Bronchial epithelial cell (primary cell): ENCODE results near the gene PKP2. TPM values are rescaled to one million over a fixed set of nuclear protein-coding genes. Genes with fewer than 3 reads are reported as not detected.
"Not testable (repeated sequence)": the region's sequence is repeated elsewhere in the genome, so short reads cannot be mapped to it uniquely, and the experiment has no call there.

Source experiments
- DNase-seq: peaks from one replicate; pipeline ENCODE4 v3.0.0-alpha.2; 2010; ENCODE audit warnings: low read depth
- FAIRE-seq: peaks from 2 replicates; lab custom pipeline; 2011; peaks lifted over from hg19 to GRCh38; lab: Jason Lieb, UNC
- H3K27me3 ChIP-seq: 2 replicates; pipeline ENCODE4 v1.5.1; 2011; ENCODE audit warnings: low read length; ENCODE audit not compliant: control insufficient read depth, insufficient read depth
- H3K36me3 ChIP-seq: 2 replicates; pipeline ENCODE4 v1.5.1; 2011; ENCODE audit warnings: low read length; ENCODE audit not compliant: control insufficient read depth, insufficient read depth
- H3K4me3 ChIP-seq: 2 replicates; pipeline ENCODE4 v1.5.1; 2011; ENCODE audit warnings: mild to moderate bottlenecking, low read depth, low read length, control low read depth
- total RNA-seq: library from RNA; depleted of rRNA; stranded (reverse); fragments of >200 nt; gene quantifications from 2 replicates; pipeline ENCODE4 v1.2.1, GENCODE V29; 2014
- TF ChIP-seq, protein P1 (sequence below): IDR thresholded peaks from 2 replicates; pipeline ENCODE4 v1.5.1; 2011; ENCODE audit warnings: mild to moderate bottlenecking, moderate library complexity, low read length, control low read depth, inconsistent platforms; ENCODE audit not compliant: insufficient read depth, severe bottlenecking

The PKP2 gene
- total RNA-seq, 1 donor from 2014 or later, result 74.5 TPM

DNA sequence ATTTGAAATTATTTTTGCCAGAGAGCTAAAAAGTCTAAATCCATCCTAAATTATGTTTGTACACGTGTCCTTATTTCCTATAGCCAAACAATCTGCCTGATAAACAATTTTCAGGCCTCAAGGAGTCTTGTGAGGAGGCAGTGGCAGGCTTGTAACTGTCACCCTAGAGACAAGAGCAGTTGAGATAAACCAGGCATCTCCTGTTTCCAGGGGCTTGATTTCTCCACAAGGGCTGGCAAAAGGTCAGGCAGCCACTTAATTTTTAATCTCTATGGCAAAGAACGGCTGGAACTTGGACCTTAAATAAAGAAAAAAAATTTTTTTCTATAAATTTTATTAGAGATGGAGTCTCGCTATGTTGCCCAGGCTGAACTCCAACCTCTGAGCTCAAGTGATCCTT lies 15.5 kb downstream of the PKP2 start:
- FAIRE-seq (no peak), DNase-seq (no peak)
- Histone ChIP-seq H3K36me3 (peaks cover 8% of the 10 kb centered on the region), H3K4me3 (no peak overlapping the region), H3K27me3 (no peaks in the 10 kb centered on the region)
- TF ChIP-seq, protein P1, sequence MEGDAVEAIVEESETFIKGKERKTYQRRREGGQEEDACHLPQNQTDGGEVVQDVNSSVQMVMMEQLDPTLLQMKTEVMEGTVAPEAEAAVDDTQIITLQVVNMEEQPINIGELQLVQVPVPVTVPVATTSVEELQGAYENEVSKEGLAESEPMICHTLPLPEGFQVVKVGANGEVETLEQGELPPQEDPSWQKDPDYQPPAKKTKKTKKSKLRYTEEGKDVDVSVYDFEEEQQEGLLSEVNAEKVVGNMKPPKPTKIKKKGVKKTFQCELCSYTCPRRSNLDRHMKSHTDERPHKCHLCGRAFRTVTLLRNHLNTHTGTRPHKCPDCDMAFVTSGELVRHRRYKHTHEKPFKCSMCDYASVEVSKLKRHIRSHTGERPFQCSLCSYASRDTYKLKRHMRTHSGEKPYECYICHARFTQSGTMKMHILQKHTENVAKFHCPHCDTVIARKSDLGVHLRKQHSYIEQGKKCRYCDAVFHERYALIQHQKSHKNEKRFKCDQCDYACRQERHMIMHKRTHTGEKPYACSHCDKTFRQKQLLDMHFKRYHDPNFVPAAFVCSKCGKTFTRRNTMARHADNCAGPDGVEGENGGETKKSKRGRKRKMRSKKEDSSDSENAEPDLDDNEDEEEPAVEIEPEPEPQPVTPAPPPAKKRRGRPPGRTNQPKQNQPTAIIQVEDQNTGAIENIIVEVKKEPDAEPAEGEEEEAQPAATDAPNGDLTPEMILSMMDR, result no peak

DNA sequence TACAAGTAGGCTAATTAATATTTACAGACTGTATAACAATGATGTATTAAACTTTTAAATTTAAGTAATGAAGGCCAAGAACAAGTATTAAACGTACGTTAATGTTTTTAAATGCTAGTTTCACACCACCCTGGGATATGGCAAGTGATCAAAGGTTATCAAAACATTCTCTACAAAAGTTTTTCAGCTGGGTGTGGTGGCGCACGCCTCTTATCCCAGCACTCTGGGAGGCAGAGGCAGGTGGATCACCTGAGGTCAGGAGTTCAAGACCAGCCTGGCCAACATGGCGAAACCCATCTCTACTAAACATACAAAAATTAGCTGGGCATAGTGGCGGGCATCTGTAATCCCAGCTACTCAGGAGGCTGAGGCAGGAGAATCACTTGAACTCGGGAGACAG lies 17.5 kb downstream of the PKP2 start:
- not testable (repeated sequence) for H3K27me3 ChIP-seq, FAIRE-seq, H3K36me3 ChIP-seq, DNase-seq, H3K4me3 ChIP-seq

DNA sequence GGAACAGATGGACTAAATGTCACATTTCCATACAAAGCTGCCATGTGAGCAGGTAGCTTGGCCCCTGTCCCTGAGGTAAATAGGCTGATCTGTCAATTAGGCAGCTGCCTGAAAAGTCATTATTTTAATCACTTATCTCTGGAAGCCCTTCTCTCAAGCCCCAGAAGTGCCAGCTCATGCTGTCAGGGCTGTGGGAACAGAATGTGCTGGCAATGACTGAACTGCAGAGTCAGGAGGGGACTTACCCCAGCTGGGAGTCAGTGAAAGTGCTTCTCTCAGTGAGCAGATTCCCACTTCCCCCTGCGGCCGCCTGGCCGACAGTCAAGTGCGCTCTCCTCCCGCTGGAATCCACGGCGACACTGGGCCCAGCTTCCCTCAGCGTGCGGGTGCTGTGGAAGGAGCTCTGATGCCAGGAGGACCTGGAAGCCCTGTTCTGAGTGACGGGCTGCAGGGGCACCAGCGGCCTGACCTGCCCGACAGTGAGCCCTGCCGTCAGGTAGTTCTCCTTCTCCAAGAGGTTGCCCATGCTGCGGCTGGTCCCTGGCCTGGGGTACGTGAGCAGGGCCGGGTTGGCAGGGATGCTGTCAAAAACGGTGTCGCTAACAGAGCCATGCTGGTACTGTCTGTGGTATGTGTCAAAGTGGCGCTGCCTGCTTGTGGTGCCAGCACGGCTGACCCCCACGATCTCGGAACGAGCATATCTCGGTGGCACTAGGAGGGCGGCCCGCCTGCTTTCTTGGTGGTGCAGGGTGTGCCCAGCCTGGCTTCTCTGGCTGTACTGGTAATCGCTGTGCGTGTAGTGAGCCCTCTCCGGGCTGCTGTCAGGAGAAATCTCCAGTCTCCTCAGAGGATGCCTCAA lies 18.7 kb downstream of the PKP2 start:
- FAIRE-seq (peak; percentile 28), DNase-seq (no peak)
- peaks cover 9% of the 10 kb centered on the region for H3K36me3 ChIP-seq
- H3K4me3 ChIP-seq, result no peak overlapping the region
- H3K27me3 ChIP-seq, result no peaks in the 10 kb centered on the region
- TF ChIP-seq, protein P1, result no peak

DNA sequence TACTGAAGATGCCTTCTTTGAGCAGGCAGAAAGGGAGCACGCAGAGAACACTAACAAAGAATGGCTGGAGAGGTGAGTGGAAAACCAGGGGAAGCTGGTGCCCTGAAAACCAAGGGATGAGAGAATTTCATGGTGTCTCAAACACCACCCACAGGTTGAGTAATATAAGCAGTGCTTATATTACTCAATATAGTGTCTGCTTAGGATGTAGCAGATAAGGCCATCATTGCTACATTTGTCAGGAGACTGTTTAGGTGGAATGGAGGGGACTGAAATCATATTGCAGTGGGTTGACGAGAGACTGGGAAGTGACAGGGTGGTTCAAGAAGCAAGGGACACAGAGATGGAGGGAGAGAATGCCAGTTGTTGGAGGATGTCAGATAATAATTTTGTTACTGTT lies 20.6 kb downstream of the PKP2 start:
- FAIRE-seq, result no peak
- Histone ChIP-seq H3K27me3 (no peaks in the 10 kb centered on the region), H3K4me3 (no peak overlapping the region), H3K36me3 (peaks cover 9% of the 10 kb centered on the region)
- no peak for DNase-seq
- TF ChIP-seq, protein P1, result no peak

DNA sequence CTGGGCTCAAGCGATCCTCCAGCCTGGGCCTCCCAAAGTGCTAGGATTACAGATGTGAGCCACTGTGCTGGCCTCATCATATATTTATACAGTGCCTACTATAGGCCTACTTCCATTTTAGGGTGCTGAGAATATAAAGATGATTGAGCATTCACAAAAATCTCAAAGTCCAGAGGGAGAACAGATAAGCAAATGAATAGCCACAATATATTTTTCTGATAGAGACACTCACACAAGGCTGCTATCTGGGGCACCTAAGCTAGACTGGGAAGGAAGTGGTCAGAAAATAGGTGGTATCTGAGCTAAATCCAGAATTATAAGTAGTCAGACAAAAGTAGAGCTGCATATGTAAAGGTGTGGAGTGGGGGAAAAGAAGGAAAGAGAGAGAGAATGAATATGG lies 21.6 kb downstream of the PKP2 start:
- TF ChIP-seq, protein P1, result no peak
- FAIRE-seq, result no peak
- DNase-seq, result no peak
- peaks cover 7% of the 10 kb centered on the region for H3K36me3 ChIP-seq
- no peak overlapping the region for H3K4me3 ChIP-seq
- H3K27me3 ChIP-seq, result no peaks in the 10 kb centered on the region

DNA sequence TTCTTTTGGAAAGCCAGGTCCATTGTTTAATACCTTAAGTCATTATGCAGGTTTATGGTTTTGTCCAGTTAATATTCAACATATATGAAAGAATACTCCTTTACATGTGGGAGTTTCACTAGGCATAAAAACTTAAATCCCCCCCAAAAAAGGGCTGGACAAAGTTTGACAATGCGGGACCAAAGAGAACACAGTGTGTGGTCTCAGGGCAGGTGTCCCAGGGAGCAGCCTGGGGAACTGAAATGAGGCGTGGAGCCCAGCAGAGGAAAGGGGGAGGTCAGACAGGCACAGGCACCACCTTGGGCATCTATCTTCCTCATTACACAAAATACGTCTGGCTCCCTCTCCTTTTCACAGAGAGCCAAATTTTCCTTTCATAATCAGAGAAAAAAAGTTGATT lies 22.5 kb downstream of the PKP2 start:
- TF ChIP-seq, protein P1, result no peak
- no peak for FAIRE-seq
- no peak for DNase-seq
- Histone ChIP-seq H3K36me3 (peaks cover 7% of the 10 kb centered on the region), H3K4me3 (no peak overlapping the region), H3K27me3 (no peaks in the 10 kb centered on the region)

DNA sequence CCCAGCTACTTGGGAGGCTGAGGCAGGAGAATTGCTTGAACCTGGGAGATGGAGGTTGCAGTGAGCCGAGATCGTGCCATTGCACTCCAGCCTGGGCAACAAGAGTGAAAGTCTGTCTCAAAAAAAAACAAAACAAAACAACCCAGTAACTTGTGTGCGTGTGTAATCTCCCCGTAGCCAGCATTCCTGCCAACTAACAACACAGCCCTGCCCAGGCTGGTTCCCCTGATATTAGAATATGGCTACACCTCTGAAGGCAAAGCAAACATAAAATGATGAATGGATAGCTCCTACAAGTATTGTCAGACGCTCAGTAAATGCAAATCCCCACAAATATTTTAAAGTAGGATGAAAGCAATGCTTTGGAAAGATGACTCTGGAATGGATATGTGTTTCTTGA lies 24.2 kb downstream of the PKP2 start:
- not testable (repeated sequence) for H3K27me3 ChIP-seq, H3K4me3 ChIP-seq, FAIRE-seq, H3K36me3 ChIP-seq, DNase-seq
